ENCODE data around the gene PPP1R12B.
A peak's percentile ranks its signal among the peaks of the same experiment; 100 is the strongest.

The PPP1R12B gene

GRCh38 chr1:202348509-202349205 is at the start of gene PPP1R12B:
PPP1R12B (plus strand) TSS chr1:202348699; CDS start chr1:202348852, 153 bp downstream.
- Histone ChIP-seq H3K4me1 (ENCODE audit: control insufficient read depth in 1 of 2, insufficient read depth in 2 of 2, low read length in 2 of 2) (peaks cover under 1 to 13% of the 10 kb centered on the region in 2 donors), H3K36me3 (ENCODE audit: control insufficient read depth in 1 of 2, insufficient read depth in 2 of 2, low read length in 2 of 2) (no peaks in the 10 kb centered on the region), H3K27ac (ENCODE audit: low read depth, low read length) (peak within 1 kb of the TSS; percentile 87)

GRCh38 chr1:202302166-202302565 is 46.3 kb upstream of the PPP1R12B start:
- Histone ChIP-seq H3K27me3 (ENCODE audit: control insufficient read depth in 1 of 2, insufficient read depth in 2 of 2, low read length in 2 of 2) (no peaks in the 10 kb centered on the region), H3K9ac (ENCODE audit: low read depth in 1 of 2, low read length in 2 of 2) (no peak overlapping the region), H3K9me3 (ENCODE audit: control insufficient read depth in 1 of 2, low read length in 2 of 2) (no peaks in the 10 kb centered on the region), H3K4me1 (ENCODE audit: control insufficient read depth in 1 of 2, insufficient read depth in 2 of 2, low read length in 2 of 2) (no peaks in the 10 kb centered on the region), H3K27ac (ENCODE audit: low read depth, low read length) (no peak overlapping the region), H3K36me3 (ENCODE audit: control insufficient read depth in 1 of 2, insufficient read depth in 2 of 2, low read length in 2 of 2) (no peaks in the 10 kb centered on the region), H3K4me3 (ENCODE audit: low read depth in 1 of 2, low read length in 2 of 2) (no peak overlapping the region)

More at GRCh38 chr1:202348509-202349205, at the start of gene PPP1R12B:
- Histone ChIP-seq H3K27me3 (ENCODE audit: control insufficient read depth in 1 of 2, insufficient read depth in 2 of 2, low read length in 2 of 2) (no peaks in the 10 kb centered on the region), H3K4me3 (ENCODE audit: low read depth in 1 of 2, low read length in 2 of 2) (peak within 1 kb of the TSS; percentile 92 to 96), H3K9me3 (ENCODE audit: control insufficient read depth in 1 of 2, low read length in 2 of 2) (no peaks in the 10 kb centered on the region), H3K9ac (ENCODE audit: low read depth in 1 of 2, low read length in 2 of 2) (peak within 1 kb of the TSS; percentile 80 to 88)

GRCh38 chr1:202304375-202304774 is 44.1 kb upstream of the PPP1R12B start:
- no peaks in the 10 kb centered on the region for H3K36me3 ChIP-seq (ENCODE audit: control insufficient read depth in 1 of 2, insufficient read depth in 2 of 2, low read length in 2 of 2)
- no peak overlapping the region for H3K9ac ChIP-seq (ENCODE audit: low read depth in 1 of 2, low read length in 2 of 2)
- H3K4me1 ChIP-seq (ENCODE audit: control insufficient read depth in 1 of 2, insufficient read depth in 2 of 2, low read length in 2 of 2): no peaks in the 10 kb centered on the region
- H3K4me3 ChIP-seq (ENCODE audit: low read depth in 1 of 2, low read length in 2 of 2): no peak overlapping the region
- H3K27me3 ChIP-seq (ENCODE audit: control insufficient read depth in 1 of 2, insufficient read depth in 2 of 2, low read length in 2 of 2): no peaks in the 10 kb centered on the region
- no peak overlapping the region for H3K27ac ChIP-seq (ENCODE audit: low read depth, low read length)
- H3K9me3 ChIP-seq (ENCODE audit: control insufficient read depth in 1 of 2, low read length in 2 of 2): no peaks in the 10 kb centered on the region

- Histone ChIP-seq H3K9ac (ENCODE audit: low read depth in 1 of 2, low read length in 2 of 2) (no peak overlapping the region), H3K27me3 (ENCODE audit: control insufficient read depth in 1 of 2, insufficient read depth in 2 of 2, low read length in 2 of 2) (no peaks in the 10 kb centered on the region), H3K9me3 (ENCODE audit: control insufficient read depth in 1 of 2, low read length in 2 of 2) (no peaks in the 10 kb centered on the region), H3K36me3 (ENCODE audit: control insufficient read depth in 1 of 2, insufficient read depth in 2 of 2, low read length in 2 of 2) (no peaks in the 10 kb centered on the region), H3K27ac (ENCODE audit: low read depth, low read length) (no peak overlapping the region), H3K4me1 (ENCODE audit: control insufficient read depth in 1 of 2, insufficient read depth in 2 of 2, low read length in 2 of 2) (no peaks in the 10 kb centered on the region), H3K4me3 (ENCODE audit: low read depth in 1 of 2, low read length in 2 of 2) (no peak overlapping the region)
Observed at GRCh38 chr1:202305168-202305567, 43.3 kb upstream of the PPP1R12B start.

GRCh38 chr1:202306535-202307345 is 41.8 kb upstream of the PPP1R12B start:
- Histone ChIP-seq H3K4me1 (ENCODE audit: control insufficient read depth in 1 of 2, insufficient read depth in 2 of 2, low read length in 2 of 2) (no peaks in the 10 kb centered on the region), H3K27ac (ENCODE audit: low read depth, low read length) (no peak overlapping the region)

GRCh38 chr1:202310071-202310725 is 38.3 kb upstream of the PPP1R12B start:
- H3K4me3 ChIP-seq (ENCODE audit: low read depth in 1 of 2, low read length in 2 of 2): no peak overlapping the region
- H3K27ac ChIP-seq (ENCODE audit: low read depth, low read length): no peak overlapping the region
- H3K36me3 ChIP-seq (ENCODE audit: control insufficient read depth in 1 of 2, insufficient read depth in 2 of 2, low read length in 2 of 2): no peaks in the 10 kb centered on the region
- H3K9ac ChIP-seq (ENCODE audit: low read depth in 1 of 2, low read length in 2 of 2): no peak overlapping the region
- no peaks in the 10 kb centered on the region for H3K27me3 ChIP-seq (ENCODE audit: control insufficient read depth in 1 of 2, insufficient read depth in 2 of 2, low read length in 2 of 2)
- H3K4me1 ChIP-seq (ENCODE audit: control insufficient read depth in 1 of 2, insufficient read depth in 2 of 2, low read length in 2 of 2): no peaks in the 10 kb centered on the region
- H3K9me3 ChIP-seq (ENCODE audit: control insufficient read depth in 1 of 2, low read length in 2 of 2): no peaks in the 10 kb centered on the region

More at GRCh38 chr1:202306535-202307345, 41.8 kb upstream of the PPP1R12B start:
- no peaks in the 10 kb centered on the region for H3K27me3 ChIP-seq (ENCODE audit: control insufficient read depth in 1 of 2, insufficient read depth in 2 of 2, low read length in 2 of 2)
- H3K36me3 ChIP-seq (ENCODE audit: control insufficient read depth in 1 of 2, insufficient read depth in 2 of 2, low read length in 2 of 2): no peaks in the 10 kb centered on the region
- no peaks in the 10 kb centered on the region for H3K9me3 ChIP-seq (ENCODE audit: control insufficient read depth in 1 of 2, low read length in 2 of 2)
- H3K4me3 ChIP-seq (ENCODE audit: low read depth in 1 of 2, low read length in 2 of 2): no peak overlapping the region
- no peak overlapping the region for H3K9ac ChIP-seq (ENCODE audit: low read depth in 1 of 2, low read length in 2 of 2)

- no peak overlapping the region for H3K9ac ChIP-seq (ENCODE audit: low read depth in 1 of 2, low read length in 2 of 2)
- H3K9me3 ChIP-seq (ENCODE audit: control insufficient read depth in 1 of 2, low read length in 2 of 2): no peaks in the 10 kb centered on the region
- H3K36me3 ChIP-seq (ENCODE audit: control insufficient read depth in 1 of 2, insufficient read depth in 2 of 2, low read length in 2 of 2): no peaks in the 10 kb centered on the region
- H3K27me3 ChIP-seq (ENCODE audit: control insufficient read depth in 1 of 2, insufficient read depth in 2 of 2, low read length in 2 of 2): no peaks in the 10 kb centered on the region
- no peaks in the 10 kb centered on the region for H3K4me1 ChIP-seq (ENCODE audit: control insufficient read depth in 1 of 2, insufficient read depth in 2 of 2, low read length in 2 of 2)
- H3K27ac ChIP-seq (ENCODE audit: low read depth, low read length): no peak overlapping the region
- no peak overlapping the region for H3K4me3 ChIP-seq (ENCODE audit: low read depth in 1 of 2, low read length in 2 of 2)
Observed at GRCh38 chr1:202310746-202311145, 37.8 kb upstream of the PPP1R12B start.

- H3K4me1 ChIP-seq (ENCODE audit: control insufficient read depth in 1 of 2, insufficient read depth in 2 of 2, low read length in 2 of 2): no peaks in the 10 kb centered on the region
Observed at GRCh38 chr1:202311875-202312635, 36.4 kb upstream of the PPP1R12B start.

GRCh38 chr1:202315576-202316168 is 32.8 kb upstream of the PPP1R12B start:
- Histone ChIP-seq H3K4me3 (ENCODE audit: low read depth in 1 of 2, low read length in 2 of 2) (no peak overlapping the region), H3K27me3 (ENCODE audit: control insufficient read depth in 1 of 2, insufficient read depth in 2 of 2, low read length in 2 of 2) (no peaks in the 10 kb centered on the region), H3K9ac (ENCODE audit: low read depth in 1 of 2, low read length in 2 of 2) (no peak overlapping the region), H3K4me1 (ENCODE audit: control insufficient read depth in 1 of 2, insufficient read depth in 2 of 2, low read length in 2 of 2) (no peaks in the 10 kb centered on the region), H3K27ac (ENCODE audit: low read depth, low read length) (no peak overlapping the region), H3K9me3 (ENCODE audit: control insufficient read depth in 1 of 2, low read length in 2 of 2) (no peaks in the 10 kb centered on the region), H3K36me3 (ENCODE audit: control insufficient read depth in 1 of 2, insufficient read depth in 2 of 2, low read length in 2 of 2) (no peaks in the 10 kb centered on the region)

More at GRCh38 chr1:202311875-202312635, 36.4 kb upstream of the PPP1R12B start:
- H3K36me3 ChIP-seq (ENCODE audit: control insufficient read depth in 1 of 2, insufficient read depth in 2 of 2, low read length in 2 of 2): no peaks in the 10 kb centered on the region
- no peaks in the 10 kb centered on the region for H3K27me3 ChIP-seq (ENCODE audit: control insufficient read depth in 1 of 2, insufficient read depth in 2 of 2, low read length in 2 of 2)
- H3K4me3 ChIP-seq (ENCODE audit: low read depth in 1 of 2, low read length in 2 of 2): no peak overlapping the region
- H3K9ac ChIP-seq (ENCODE audit: low read depth in 1 of 2, low read length in 2 of 2): no peak overlapping the region
- H3K9me3 ChIP-seq (ENCODE audit: control insufficient read depth in 1 of 2, low read length in 2 of 2): no peaks in the 10 kb centered on the region
- no peak overlapping the region for H3K27ac ChIP-seq (ENCODE audit: low read depth, low read length)

All from duodenal mucosa (tissue), 2 donors.